Measurements from ENCODE around the gene PARP15. TPM values are rescaled to one million over a fixed set of nuclear protein-coding genes. Genes with fewer than 3 reads are reported as not detected.
"Not testable (repeated sequence)": the region's sequence is repeated elsewhere in the genome, so short reads cannot be mapped to it uniquely, and the experiment has no call there.

Gene PARP15
- total RNA-seq, 2 donors from 2014 or later, result 49.6 to 72.9 TPM

DNA sequence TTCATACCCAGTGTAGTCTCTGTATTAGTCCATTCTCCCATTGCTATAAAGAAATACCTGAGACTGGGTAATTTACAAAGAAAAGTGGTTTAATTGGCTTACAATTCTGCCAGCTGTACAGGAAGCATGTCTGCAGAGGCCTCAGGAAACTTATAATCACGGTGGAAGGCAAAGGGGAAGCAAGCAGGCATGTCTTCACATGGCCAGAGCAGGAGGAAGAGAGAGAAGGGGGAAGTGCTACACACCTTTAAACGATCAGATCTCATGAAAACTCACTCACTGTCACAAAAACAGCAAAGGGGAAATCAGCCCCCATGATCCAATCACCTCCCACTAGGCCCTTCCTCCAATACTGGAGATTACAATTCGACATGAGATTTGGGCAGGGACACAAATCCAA is 96.9 kb downstream of the PARP15 start:
- no peak for ATAC-seq
- Mint-ChIP-seq H3K4me3 (no peak overlapping the region), H3K27ac (peak overlapping the region in 1 of 2 donors; percentile 69), H3K4me1 (ENCODE audit: low read depth in 2 of 2) (peaks cover 15 to 24% of the 10 kb centered on the region in 2 donors), H3K9me3 (no peaks in the 10 kb centered on the region), H3K27me3 (peaks cover 0 to 2% of the 10 kb centered on the region in 2 donors), H3K36me3 (no peaks in the 10 kb centered on the region)
- no peak for DNase-seq (ENCODE audit: low spot score)

DNA sequence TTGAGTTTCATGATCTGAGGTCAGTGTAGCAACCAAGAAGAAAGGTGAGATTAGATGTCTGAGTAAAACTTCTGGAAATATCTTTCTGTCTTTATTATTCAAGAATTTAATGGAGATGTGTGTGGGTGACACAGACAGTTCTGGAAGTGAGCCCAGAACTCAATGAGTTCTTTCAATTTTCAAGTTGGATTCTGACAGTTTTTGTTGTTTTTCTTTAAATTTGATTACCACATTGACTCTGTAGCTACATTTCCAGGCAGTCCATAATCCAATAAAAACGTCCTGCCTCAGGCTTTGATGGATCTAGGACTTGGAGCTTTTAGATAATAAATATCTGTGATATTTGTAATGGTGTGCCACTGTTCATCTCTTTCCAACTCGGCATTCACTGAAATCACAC is 99.3 kb downstream of the PARP15 start:
- Mint-ChIP-seq H3K36me3 (peaks cover 7% of the 10 kb centered on the region), H3K27me3 (no peaks in the 10 kb centered on the region), H3K4me3 (no peak overlapping the region), H3K9me3 (no peaks in the 10 kb centered on the region), H3K27ac (no peak overlapping the region), H3K4me1 (ENCODE audit: low read depth in 2 of 2) (peaks cover 31 to 36% of the 10 kb centered on the region in 2 donors)
- ATAC-seq (no peak), DNase-seq (ENCODE audit: low spot score) (no peak)

GRCh38 chr3:122677216-122677615 is 99.8 kb downstream of the PARP15 start:
- Mint-ChIP-seq H3K27ac (no peak overlapping the region), H3K9me3 (no peaks in the 10 kb centered on the region), H3K27me3 (no peaks in the 10 kb centered on the region), H3K36me3 (peaks cover 7% of the 10 kb centered on the region), H3K4me1 (ENCODE audit: low read depth in 2 of 2) (peaks cover 35 to 41% of the 10 kb centered on the region in 2 donors), H3K4me3 (no peak overlapping the region)
- ATAC-seq (no peak), DNase-seq (ENCODE audit: low spot score) (no peak)

GRCh38 chr3:122678506-122678905 is 101.1 kb downstream of the PARP15 start:
- no peak for DNase-seq (ENCODE audit: low spot score)
- peak overlapping the region; percentile 90 to 98 for H3K27ac Mint-ChIP-seq
- H3K27me3 Mint-ChIP-seq, result no peaks in the 10 kb centered on the region
- ATAC-seq, result no peak
- H3K36me3 Mint-ChIP-seq, result peaks cover 7% of the 10 kb centered on the region
- H3K4me1 Mint-ChIP-seq (ENCODE audit: low read depth in 2 of 2), result peaks cover 47 to 54% of the 10 kb centered on the region in 2 donors
- peak overlapping the region; percentile 40 for H3K4me3 Mint-ChIP-seq
- no peaks in the 10 kb centered on the region for H3K9me3 Mint-ChIP-seq

- Mint-ChIP-seq H3K27me3 (no peaks in the 10 kb centered on the region), H3K9me3 (no peaks in the 10 kb centered on the region), H3K36me3 (peaks cover 9% of the 10 kb centered on the region), H3K4me1 (ENCODE audit: low read depth in 2 of 2) (peaks cover 49 to 56% of the 10 kb centered on the region in 2 donors), H3K4me3 (peak overlapping the region; percentile 94), H3K27ac (peak overlapping the region; percentile 90 to 98)
- ATAC-seq (peak; percentile 68 to 73), DNase-seq (ENCODE audit: low spot score) (peak; percentile 80)
Observed at GRCh38 chr3:122679085-122679881, 101.8 kb downstream of the PARP15 start.

- Mint-ChIP-seq H3K4me3 (peak overlapping the region; percentile 94), H3K27me3 (no peaks in the 10 kb centered on the region), H3K36me3 (peaks cover 16% of the 10 kb centered on the region), H3K4me1 (ENCODE audit: low read depth in 2 of 2) (peaks cover 53 to 61% of the 10 kb centered on the region in 2 donors), H3K27ac (peak overlapping the region; percentile 90 to 98), H3K9me3 (no peaks in the 10 kb centered on the region)
- DNase-seq (ENCODE audit: low spot score) (no peak), ATAC-seq (peak; percentile 29 to 47)
Observed at GRCh38 chr3:122679882-122680474, 102.5 kb downstream of the PARP15 start.

- peak; percentile 86 to 92 for ATAC-seq
- Mint-ChIP-seq H3K4me1 (ENCODE audit: low read depth in 2 of 2) (peaks cover 57 to 64% of the 10 kb centered on the region in 2 donors), H3K27me3 (no peaks in the 10 kb centered on the region), H3K27ac (peak within 1 kb of the TSS; percentile 90 to 98), H3K36me3 (peaks cover 20% of the 10 kb centered on the region), H3K9me3 (no peaks in the 10 kb centered on the region), H3K4me3 (peak within 1 kb of the TSS; percentile 94)
- peak; percentile 83 for DNase-seq (ENCODE audit: low spot score)
Observed at GRCh38 chr3:122680475-122681283, 103.2 kb downstream of the PARP15 start, which contains the start of gene PARP14. Gene PARP14, plus strand, starts transcription at chr3:122680839. Its CDS starts 45 bp downstream, at chr3:122680884.

GRCh38 chr3:122681284-122681973 is 104.0 kb downstream of the PARP15 start:
- Mint-ChIP-seq H3K36me3 (peaks cover 20% of the 10 kb centered on the region), H3K27me3 (no peaks in the 10 kb centered on the region), H3K4me1 (ENCODE audit: low read depth in 2 of 2) (peaks cover 57 to 64% of the 10 kb centered on the region in 2 donors), H3K27ac (peak overlapping the region; percentile 90 to 98), H3K4me3 (peak overlapping the region; percentile 94), H3K9me3 (no peaks in the 10 kb centered on the region)
- ATAC-seq, result no peak
- DNase-seq (ENCODE audit: low spot score), result no peak

GRCh38 chr3:122681974-122682409 is 104.5 kb downstream of the PARP15 start:
- H3K4me3 Mint-ChIP-seq, result peak overlapping the region; percentile 94
- peaks cover 23% of the 10 kb centered on the region for H3K36me3 Mint-ChIP-seq
- no peaks in the 10 kb centered on the region for H3K9me3 Mint-ChIP-seq
- ATAC-seq (no peak), DNase-seq (ENCODE audit: low spot score) (no peak)
- H3K27ac Mint-ChIP-seq, result peak overlapping the region; percentile 90 to 98
- H3K27me3 Mint-ChIP-seq, result no peaks in the 10 kb centered on the region
- peaks cover 58 to 64% of the 10 kb centered on the region in 2 donors for H3K4me1 Mint-ChIP-seq (ENCODE audit: low read depth in 2 of 2)

DNA sequence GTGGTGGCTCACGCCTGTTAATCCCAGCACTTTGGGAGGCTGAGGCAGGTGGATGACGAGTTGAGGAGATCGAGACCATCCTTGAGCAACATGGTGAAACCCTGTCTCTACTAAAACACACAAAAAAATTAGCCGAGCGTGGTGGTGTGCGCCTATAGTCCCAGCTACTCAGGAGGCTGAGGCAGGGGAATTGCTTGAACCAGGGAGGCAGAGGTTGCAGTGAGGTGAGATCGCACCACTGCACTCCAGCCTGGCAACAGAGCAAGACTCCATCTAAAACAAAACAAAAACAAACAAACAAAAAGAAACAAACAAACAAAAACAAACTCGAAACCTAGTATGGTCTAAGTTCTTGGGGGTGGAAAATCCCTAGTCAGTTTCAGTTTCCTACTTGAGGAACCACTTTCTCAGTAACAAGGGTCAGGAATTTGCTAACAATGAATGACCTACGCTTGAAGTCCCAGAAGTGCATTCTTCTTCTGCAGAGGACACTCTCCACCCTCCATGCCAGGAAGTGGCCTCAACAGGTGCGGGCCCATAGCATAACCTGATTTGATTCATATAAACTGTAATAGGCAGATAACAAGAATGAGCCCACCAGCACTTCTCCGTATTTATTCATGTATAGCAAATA is 105.4 kb downstream of the PARP15 start:
- Mint-ChIP-seq H3K4me3 (peak overlapping the region; percentile 94), H3K4me1 (ENCODE audit: low read depth in 2 of 2) (peaks cover 64% of the 10 kb centered on the region in 2 donors), H3K27ac (peak overlapping the region; percentile 90 to 98), H3K36me3 (peaks cover 30% of the 10 kb centered on the region)
- not testable (repeated sequence) for ATAC-seq; H3K9me3 Mint-ChIP-seq; H3K27me3 Mint-ChIP-seq; DNase-seq (ENCODE audit: low spot score)

DNA sequence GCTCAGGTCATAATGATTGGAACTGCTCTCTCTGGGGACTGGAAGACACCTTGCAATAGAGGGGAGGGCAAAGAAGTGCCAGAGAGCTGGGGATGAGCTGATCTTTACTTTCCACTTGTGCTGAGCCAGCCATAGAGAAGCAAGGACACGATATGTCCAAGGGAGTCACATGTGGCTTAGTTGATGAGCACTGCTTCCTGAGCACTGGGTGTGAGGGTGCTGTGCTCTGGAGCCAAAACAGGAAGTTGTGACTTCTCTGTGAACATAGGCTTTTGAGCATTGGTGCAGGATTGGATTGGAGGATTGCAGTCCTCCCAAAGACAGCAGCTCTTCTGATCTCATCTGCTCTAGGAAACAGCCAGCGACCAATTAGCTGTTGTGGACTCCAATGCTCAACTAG is 109.8 kb downstream of the PARP15 start:
- no peaks in the 10 kb centered on the region for H3K9me3 Mint-ChIP-seq
- DNase-seq (ENCODE audit: low spot score), result no peak
- H3K4me3 Mint-ChIP-seq, result no peak overlapping the region
- peaks cover 47% of the 10 kb centered on the region for H3K36me3 Mint-ChIP-seq
- H3K27me3 Mint-ChIP-seq, result no peaks in the 10 kb centered on the region
- H3K27ac Mint-ChIP-seq, result peak overlapping the region in 1 of 2 donors; percentile 30
- peaks cover 39% of the 10 kb centered on the region in 2 donors for H3K4me1 Mint-ChIP-seq (ENCODE audit: low read depth in 2 of 2)
- no peak for ATAC-seq

Data from natural killer cell treated with Interleukin-12 subunit alpha and Interleukin-12 subunit beta and Interleukin-15 and Interleukin-18, amount 100 ng/mL, for 72 hours (primary cell).